Muscle of back (tissue), 11 donors: ENCODE data around the gene ERFL. TPM values are rescaled to one million over a fixed set of nuclear protein-coding genes. Genes with fewer than 3 reads are reported as not detected.

Experiments
- DNase-seq, 3 donors: peaks; one replicate each; pipeline versions ENCODE4 v3.0.0 to v3.0.0-alpha.2; 2013
- polyA plus RNA-seq, 10 donors: library from polyadenylated mRNA; unstranded; fragments of 120-200 nt; gene quantifications; one replicate each; pipeline ENCODE4 v1.2.1, GENCODE V29; 2013; ENCODE audit not compliant: insufficient read length in 10 of 10

The ERFL gene
- polyA plus RNA-seq, 10 donors: 0.07 to 0.29 (median 0.20) TPM; not detected in 1

DNA sequence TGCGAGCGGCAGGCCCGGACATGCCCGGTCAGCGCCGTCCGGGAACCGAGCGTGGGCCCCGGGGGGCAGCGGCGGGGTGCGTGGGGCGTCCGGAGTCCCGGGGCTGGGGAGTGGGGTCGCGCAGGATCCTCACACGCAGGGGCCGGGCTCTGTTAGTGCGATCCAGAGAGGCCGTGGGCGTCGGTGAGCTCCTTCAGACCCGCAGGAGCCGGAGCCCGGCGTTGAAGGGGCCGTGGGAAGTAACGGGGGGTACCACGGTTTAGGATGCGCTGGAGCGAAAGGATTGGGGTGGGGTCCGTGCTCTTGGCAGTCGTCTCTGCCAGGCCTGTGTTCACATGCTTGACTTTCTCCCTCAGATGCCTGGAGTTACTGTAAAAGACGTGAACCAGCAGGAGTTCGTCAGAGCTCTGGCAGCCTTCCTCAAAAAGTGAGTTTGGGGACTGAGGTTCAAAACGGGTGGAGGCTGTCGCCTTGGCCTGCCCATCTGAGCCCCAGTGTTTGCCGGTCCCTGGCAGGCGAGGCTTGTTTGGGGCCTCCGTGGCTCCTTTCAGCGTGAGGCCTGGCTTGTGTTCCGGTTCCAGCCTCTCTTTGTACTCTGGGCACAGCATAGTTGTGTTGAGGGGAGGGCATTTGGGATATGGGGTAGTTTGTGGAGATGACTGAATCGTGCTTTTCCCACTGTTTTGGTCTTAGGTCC is 67.7 kb downstream of the ERFL start:
- DNase-seq: peak in 1 of 3 donors; percentile 65

GRCh38 chr19:41859618-41860418 is 68.4 kb downstream of the ERFL start, which contains the start of gene RPS19:
RPS19 (plus strand) TSS chr19:41860255; CDS start chr19:41860775, 520 bp downstream.
- peak; percentile 99 to 100 (median 100) for DNase-seq

- DNase-seq: no peak
Measured at GRCh38 chr19:41859213-41859617, 69.0 kb downstream of the ERFL start.

Other genes starting within 250 kb of the ERFL start
- gene CEACAM7, start 240.2 kb downstream of the ERFL start, polyA plus RNA-seq: not detected
- under 1 TPM in 5 of 10 donors, not detected in 5; 0.05 to 0.78 (median 0.14) TPM for gene CEACAM5, start 219.8 kb downstream of the ERFL start, polyA plus RNA-seq
- under 1 TPM in 9 of 10 donors, not detected in 1; 0.08 to 0.40 (median 0.26) TPM for gene CEACAM6, start 172.9 kb downstream of the ERFL start, polyA plus RNA-seq
- gene CEACAM3, start 131.9 kb downstream of the ERFL start, polyA plus RNA-seq: under 1 TPM in 2 of 10 donors, not detected in 8; 0.13 to 0.18 TPM
- under 1 TPM in 1 of 10 donors, not detected in 9; 0.15 TPM for gene LYPD4, start 83.8 kb downstream of the ERFL start, polyA plus RNA-seq
- gene DMRTC2, start 83.4 kb downstream of the ERFL start, polyA plus RNA-seq: under 1 TPM in 2 of 10 donors, not detected in 8; 0.16 to 0.43 TPM
- 1,000 to 10,000 TPM; 1,506 to 2,735 (median 2,171) TPM for gene RPS19, start 68.2 kb downstream of the ERFL start, polyA plus RNA-seq
- 1 to 10 TPM in 5 of 10 donors, under 1 TPM in 5; 0.39 to 2.2 (median 1.2) TPM for gene CD79A, start 51.2 kb downstream of the ERFL start, polyA plus RNA-seq
- gene ARHGEF1, start 45.3 kb downstream of the ERFL start, polyA plus RNA-seq: 10 to 100 TPM; 26.4 to 58.8 (median 43.1) TPM
- gene RABAC1, start 30.9 kb upstream of the ERFL start, polyA plus RNA-seq: 100 to 1,000 TPM in 2 of 10 donors, 10 to 100 TPM in 8; 44.2 to 104 (median 59.9) TPM
- gene ATP1A3, start 65.8 kb upstream of the ERFL start, polyA plus RNA-seq: 1 to 10 TPM in 3 of 10 donors, under 1 TPM in 7; 0.20 to 1.1 (median 0.61) TPM
- gene GRIK5, start 141.8 kb upstream of the ERFL start, polyA plus RNA-seq: 1 to 10 TPM; 1.8 to 4.3 (median 3.1) TPM
- gene ZNF574, start 147.7 kb upstream of the ERFL start, polyA plus RNA-seq: 10 to 100 TPM in 4 of 10 donors, 1 to 10 TPM in 6; 7.5 to 14.1 (median 9.5) TPM
- 1 to 10 TPM; 1.5 to 3.0 (median 1.7) TPM for gene POU2F2, start 204.0 kb upstream of the ERFL start, polyA plus RNA-seq